ENCODE measurements around the gene MAGI3. TPM values are rescaled to one million over a fixed set of nuclear protein-coding genes. Genes with fewer than 3 reads are reported as not detected.
"Not testable (repeated sequence)": the region's sequence is repeated elsewhere in the genome, so short reads cannot be mapped to it uniquely, and the experiment has no call there.

Gene MAGI3
- total RNA-seq, 1 donor from 2014 or later, result 17.6 TPM

DNA sequence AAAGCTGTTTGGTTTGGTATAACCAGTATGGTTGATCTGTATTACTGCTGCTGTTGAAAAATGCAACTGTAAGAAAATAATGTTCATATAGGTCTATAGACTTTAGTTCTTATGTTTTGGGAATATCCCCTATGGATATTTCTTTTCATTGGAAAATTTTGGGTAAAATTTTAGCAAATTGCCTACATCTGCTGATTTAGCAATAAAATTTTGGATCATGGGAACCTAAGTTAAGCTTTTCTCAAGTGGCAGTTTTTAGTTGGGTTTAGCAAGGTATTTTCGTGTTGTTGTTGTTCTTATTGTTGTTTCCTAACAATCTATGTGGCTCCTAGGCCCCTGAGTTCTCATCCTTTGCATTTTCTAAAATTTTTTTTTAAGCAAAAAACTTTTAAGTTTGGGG is 201.9 kb downstream of the MAGI3 start:
- TF ChIP-seq, protein P1, sequence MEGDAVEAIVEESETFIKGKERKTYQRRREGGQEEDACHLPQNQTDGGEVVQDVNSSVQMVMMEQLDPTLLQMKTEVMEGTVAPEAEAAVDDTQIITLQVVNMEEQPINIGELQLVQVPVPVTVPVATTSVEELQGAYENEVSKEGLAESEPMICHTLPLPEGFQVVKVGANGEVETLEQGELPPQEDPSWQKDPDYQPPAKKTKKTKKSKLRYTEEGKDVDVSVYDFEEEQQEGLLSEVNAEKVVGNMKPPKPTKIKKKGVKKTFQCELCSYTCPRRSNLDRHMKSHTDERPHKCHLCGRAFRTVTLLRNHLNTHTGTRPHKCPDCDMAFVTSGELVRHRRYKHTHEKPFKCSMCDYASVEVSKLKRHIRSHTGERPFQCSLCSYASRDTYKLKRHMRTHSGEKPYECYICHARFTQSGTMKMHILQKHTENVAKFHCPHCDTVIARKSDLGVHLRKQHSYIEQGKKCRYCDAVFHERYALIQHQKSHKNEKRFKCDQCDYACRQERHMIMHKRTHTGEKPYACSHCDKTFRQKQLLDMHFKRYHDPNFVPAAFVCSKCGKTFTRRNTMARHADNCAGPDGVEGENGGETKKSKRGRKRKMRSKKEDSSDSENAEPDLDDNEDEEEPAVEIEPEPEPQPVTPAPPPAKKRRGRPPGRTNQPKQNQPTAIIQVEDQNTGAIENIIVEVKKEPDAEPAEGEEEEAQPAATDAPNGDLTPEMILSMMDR (conservative IDR thresholded peaks at IDR 0.05), result no peak
- H3K27ac Mint-ChIP-seq (ENCODE audit: unreplicated experiment), result no peak overlapping the region
- H3K9me3 Mint-ChIP-seq, result peaks cover 6% of the 10 kb centered on the region
- H3K27me3 Mint-ChIP-seq (ENCODE audit: low read depth), result no peaks in the 10 kb centered on the region
- no peak for DNase-seq (ENCODE audit: low read depth, low spot score)
- no peak overlapping the region for H3K4me3 Mint-ChIP-seq
- no peaks in the 10 kb centered on the region for H3K4me1 Mint-ChIP-seq
- H3K36me3 Mint-ChIP-seq (ENCODE audit: low read depth), result peaks cover 18% of the 10 kb centered on the region

DNA sequence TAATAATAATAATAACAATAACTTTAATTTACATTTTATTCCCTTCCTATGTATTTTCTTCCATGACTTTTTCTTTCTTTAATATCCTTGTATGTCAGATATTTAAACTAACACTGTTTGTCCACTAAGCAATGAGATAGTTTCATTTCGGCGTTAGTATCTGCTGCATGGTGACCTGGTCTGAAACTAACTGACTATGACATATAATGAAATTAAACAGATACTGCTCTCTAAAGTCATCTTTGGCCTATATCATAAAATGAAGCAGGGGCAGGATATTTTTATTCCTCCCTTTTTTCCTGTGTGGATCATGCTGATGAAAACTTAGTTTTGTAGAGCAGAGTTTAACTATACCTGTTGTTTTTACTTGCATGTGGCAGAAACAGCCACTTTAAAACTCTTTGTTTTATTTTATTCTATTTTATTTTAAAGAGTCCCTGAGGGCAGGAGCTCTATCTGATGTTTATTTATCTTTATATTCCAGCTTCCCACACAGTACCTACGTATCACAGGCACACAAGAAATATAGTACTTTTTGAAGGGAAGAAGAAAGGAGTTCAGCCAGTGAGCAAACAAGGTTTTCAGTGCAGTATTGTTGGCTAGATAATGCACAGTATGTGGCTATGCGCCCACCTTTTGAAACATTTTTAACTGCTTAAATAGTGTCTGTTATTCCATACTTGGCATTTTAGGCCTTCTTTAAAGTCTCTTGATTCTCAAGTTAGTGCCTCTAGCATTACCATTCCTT is 203.4 kb downstream of the MAGI3 start:
- no peaks in the 10 kb centered on the region for H3K27me3 Mint-ChIP-seq (ENCODE audit: low read depth)
- H3K4me3 Mint-ChIP-seq, result no peak overlapping the region
- H3K9me3 Mint-ChIP-seq, result peaks cover 15% of the 10 kb centered on the region
- DNase-seq (ENCODE audit: low read depth, low spot score), result no peak
- H3K4me1 Mint-ChIP-seq, result no peaks in the 10 kb centered on the region
- H3K27ac Mint-ChIP-seq (ENCODE audit: unreplicated experiment), result no peak overlapping the region
- peaks cover 29% of the 10 kb centered on the region for H3K36me3 Mint-ChIP-seq (ENCODE audit: low read depth)
- TF ChIP-seq, protein P1 (conservative IDR thresholded peaks at IDR 0.05), result no peak

DNA sequence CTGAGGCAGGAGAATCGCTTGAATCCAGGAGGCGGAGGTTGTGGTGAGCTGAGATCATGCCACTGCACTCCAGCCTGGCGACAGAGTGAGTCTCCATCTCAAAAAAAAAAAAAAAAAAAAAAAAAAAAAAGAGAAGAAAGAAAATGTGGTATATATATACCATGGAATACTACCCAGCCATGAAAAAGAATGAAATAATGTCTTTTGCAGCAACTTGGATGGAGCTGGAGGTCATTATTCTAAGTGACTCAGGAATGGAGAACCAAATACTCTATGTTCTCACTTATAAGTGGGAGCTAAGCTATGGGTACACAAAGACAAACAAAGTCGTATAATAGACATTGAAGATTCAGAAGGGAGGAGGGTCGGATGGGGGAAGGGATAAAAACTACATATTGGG is 214.2 kb downstream of the MAGI3 start:
- not testable (repeated sequence) for H3K4me3 Mint-ChIP-seq; H3K9me3 Mint-ChIP-seq; DNase-seq (ENCODE audit: low read depth, low spot score); H3K27ac Mint-ChIP-seq (ENCODE audit: unreplicated experiment); H3K27me3 Mint-ChIP-seq (ENCODE audit: low read depth); H3K4me1 Mint-ChIP-seq
- H3K36me3 Mint-ChIP-seq (ENCODE audit: low read depth), result peaks cover 15% of the 10 kb centered on the region

DNA sequence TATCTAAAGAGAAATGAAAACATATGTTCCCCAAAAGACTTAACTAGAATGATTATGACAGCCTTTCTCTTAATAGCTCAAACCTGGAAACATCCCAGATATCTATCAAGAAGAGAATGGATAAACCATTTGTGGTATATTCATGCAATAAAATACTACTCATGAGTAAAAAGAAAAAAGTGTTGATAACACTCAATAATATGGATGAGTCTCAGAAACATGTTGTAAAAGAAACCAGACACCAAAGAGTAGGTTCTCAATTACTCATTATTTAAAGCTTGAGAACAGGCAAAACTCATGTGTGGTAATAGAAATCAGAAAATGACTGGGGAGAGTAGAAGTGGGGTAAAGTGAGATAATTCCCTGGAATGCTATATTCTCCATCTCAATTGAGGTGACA is 214.8 kb downstream of the MAGI3 start:
- TF ChIP-seq, protein P1 (conservative IDR thresholded peaks at IDR 0.05), result no peak
- H3K4me3 Mint-ChIP-seq, result no peak overlapping the region
- H3K4me1 Mint-ChIP-seq, result no peaks in the 10 kb centered on the region
- H3K9me3 Mint-ChIP-seq, result peaks cover 8% of the 10 kb centered on the region
- H3K36me3 Mint-ChIP-seq (ENCODE audit: low read depth), result peaks cover 17% of the 10 kb centered on the region
- DNase-seq (ENCODE audit: low read depth, low spot score), result no peak
- no peak overlapping the region for H3K27ac Mint-ChIP-seq (ENCODE audit: unreplicated experiment)
- no peaks in the 10 kb centered on the region for H3K27me3 Mint-ChIP-seq (ENCODE audit: low read depth)

DNA sequence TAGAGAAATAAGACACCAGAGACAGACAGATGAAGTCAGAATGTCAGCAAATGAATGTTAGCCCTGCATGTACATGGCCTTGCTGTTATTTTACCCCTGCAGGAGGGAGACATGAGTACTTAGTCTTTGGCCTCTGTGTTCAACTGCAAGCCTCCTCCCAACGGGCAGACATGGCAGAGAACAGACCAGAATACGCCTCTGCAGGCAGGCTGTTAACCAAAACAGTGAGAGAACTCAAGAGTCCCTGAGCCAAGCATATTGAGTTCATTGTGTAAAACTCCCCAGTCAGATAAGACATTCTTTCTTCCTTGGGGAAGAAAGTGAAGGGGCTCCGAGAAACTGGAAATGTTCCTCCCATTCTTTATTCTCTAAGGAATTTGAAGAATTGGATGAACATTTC is 218.1 kb downstream of the MAGI3 start:
- Mint-ChIP-seq H3K36me3 (ENCODE audit: low read depth) (peaks cover 19% of the 10 kb centered on the region), H3K9me3 (peaks cover 5% of the 10 kb centered on the region), H3K27ac (ENCODE audit: unreplicated experiment) (no peak overlapping the region), H3K4me3 (no peak overlapping the region), H3K4me1 (no peaks in the 10 kb centered on the region), H3K27me3 (ENCODE audit: low read depth) (no peaks in the 10 kb centered on the region)
- TF ChIP-seq, protein P1 (conservative IDR thresholded peaks at IDR 0.05), result no peak
- DNase-seq (ENCODE audit: low read depth, low spot score), result no peak

DNA sequence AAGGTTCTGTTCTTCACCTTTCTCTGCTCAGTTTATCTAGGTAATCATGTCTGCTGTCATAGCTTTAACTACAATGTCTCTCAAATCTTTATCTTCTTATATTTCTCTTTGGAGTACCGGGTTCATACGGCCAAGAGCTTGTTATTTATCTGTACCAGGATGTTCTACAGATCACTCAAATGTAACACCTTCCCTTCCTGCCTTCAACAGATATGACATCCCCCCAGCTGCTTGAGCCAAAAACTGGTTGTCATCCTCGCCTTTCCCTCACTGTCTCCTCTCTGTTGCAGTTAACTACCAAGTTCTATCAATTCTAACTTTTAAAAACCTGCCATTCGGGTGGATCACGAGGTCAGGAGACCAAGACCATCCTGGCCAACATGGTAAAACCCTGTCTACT is 220.1 kb downstream of the MAGI3 start:
- no peak for DNase-seq (ENCODE audit: low read depth, low spot score)
- no peaks in the 10 kb centered on the region for H3K9me3 Mint-ChIP-seq
- H3K36me3 Mint-ChIP-seq (ENCODE audit: low read depth), result peaks cover 13% of the 10 kb centered on the region
- H3K4me1 Mint-ChIP-seq, result no peaks in the 10 kb centered on the region
- no peaks in the 10 kb centered on the region for H3K27me3 Mint-ChIP-seq (ENCODE audit: low read depth)
- no peak overlapping the region for H3K27ac Mint-ChIP-seq (ENCODE audit: unreplicated experiment)
- TF ChIP-seq, protein P1 (conservative IDR thresholded peaks at IDR 0.05), result no peak
- H3K4me3 Mint-ChIP-seq, result no peak overlapping the region

Data from neural crest cell (in vitro differentiated cells).